PC-9 (cell line): ENCODE data around the gene PIP5K1B. TPM values are rescaled to one million over a fixed set of nuclear protein-coding genes. Genes with fewer than 3 reads are reported as not detected.

ENCODE experiments used
- BruUV-seq: library from RNA; stranded (reverse); fragments of 400-500 nt; replicated peaks from 2 replicates; lab custom pipeline; 2021; lab: Mats Ljungman, UMichigan
- CTCF ChIA-PET: fragments of 300-600 bp; sonication (Branson Sonifier 250); formaldehyde crosslinking; loops from one replicate; lab custom pipeline; 2022; ENCODE audit warnings: antibody characterized with exemption; lab: Charles Lee
- POLR2A ChIA-PET: fragments of 300-600 bp; sonication (Branson Sonifier 250); formaldehyde crosslinking; loops from one replicate; lab custom pipeline; 2022; ENCODE audit warnings: antibody characterized with exemption; ENCODE audit not compliant: unreplicated experiment; lab: Charles Lee
- DNase-seq, 2 experiments: peaks; one replicate each; pipeline versions ENCODE4 v3.0.0 to v3.0.0-alpha.2; 2015 to 2022; ENCODE audit warnings: mixed read lengths in 1 of 2
- H2AFZ ChIP-seq: fragments of 200-600 bp; sonication (generic); 2 replicates; pipeline ENCODE4 v1.8.1; 2017; ENCODE audit warnings: antibody characterized with exemption
- H3F3A ChIP-seq: fragments of 200-600 bp; sonication (generic); 2 replicates; pipeline ENCODE4 v1.8.1; 2017; ENCODE audit warnings: antibody characterized with exemption, mild to moderate bottlenecking, low read depth; ENCODE audit not compliant: insufficient read depth
- H3K27ac ChIP-seq: fragments of 200-600 bp; sonication (generic); 2 replicates; pipeline ENCODE4 v1.6.1; 2016; ENCODE audit warnings: mixed run types
- H3K27me3 ChIP-seq: fragments of 200-600 bp; sonication (generic); 2 replicates; pipeline ENCODE4 v1.6.1; 2016; ENCODE audit warnings: low read depth, mixed run types; ENCODE audit not compliant: insufficient read depth
- H3K36me3 ChIP-seq: fragments of 200-600 bp; sonication (generic); 2 replicates; pipeline ENCODE4 v1.6.1; 2016; ENCODE audit warnings: low read depth, mixed run types
- H3K4me1 ChIP-seq: fragments of 200-600 bp; sonication (generic); replicated peaks from 2 replicates; pipeline ENCODE4 v1.6.1; 2016; ENCODE audit warnings: mixed run types; ENCODE audit not compliant: insufficient read depth
- H3K4me2 ChIP-seq: fragments of 200-600 bp; sonication (generic); 2 replicates; pipeline ENCODE4 v1.6.1; 2017; ENCODE audit warnings: mixed run types
- H3K4me3 ChIP-seq: fragments of 200-600 bp; sonication (generic); 2 replicates; pipeline ENCODE4 v1.6.1; 2016; ENCODE audit warnings: mixed run types
- H3K79me2 ChIP-seq: fragments of 200-600 bp; sonication (generic); 2 replicates; pipeline ENCODE4 v1.6.1; 2017; ENCODE audit warnings: low read depth, mixed run types
- H3K9me2 ChIP-seq: fragments of 200-600 bp; sonication (generic); 2 replicates; pipeline ENCODE4 v1.8.1; 2017; ENCODE audit warnings: mild to moderate bottlenecking; ENCODE audit not compliant: insufficient read depth
- H3K9me3 ChIP-seq: fragments of 200-600 bp; sonication (generic); 2 replicates; pipeline ENCODE4 v1.8.1; 2016; ENCODE audit warnings: low read depth; ENCODE audit not compliant: insufficient read depth
- H4K20me1 ChIP-seq: fragments of 200-600 bp; sonication (generic); 2 replicates; pipeline ENCODE4 v1.8.1; 2017; ENCODE audit not compliant: insufficient read depth
- EZH2 ChIP-seq: fragments of 200-600 bp; sonication (generic); IDR thresholded peaks from 2 replicates; pipeline ENCODE4 v1.8.0; 2017; ENCODE audit warnings: antibody characterized with exemption, low read depth
- intact Hi-C: fragments of 100-400 bp; cut with micrococcal nuclease; formaldehyde crosslinking; loops from one replicate; pipeline ENCODE4 v1.10.0; 2022; ENCODE audit not compliant: unreplicated experiment
- total RNA-seq: library from RNA; stranded (reverse); gene quantifications from 2 replicates; pipeline ENCODE4 v1.2.3, GENCODE V29; 2021
- TF ChIP-seq, protein P1 (sequence below): fragments of 200-600 bp; sonication (generic); conservative IDR thresholded peaks from 2 replicates; pipeline ENCODE4 v1.6.1; 2017; ENCODE audit warnings: mixed run types, antibody characterized with exemption, mild to moderate bottlenecking, moderate library complexity

The PIP5K1B gene
- total RNA-seq, 1 experiment from 2014 or later: not detected

DNA sequence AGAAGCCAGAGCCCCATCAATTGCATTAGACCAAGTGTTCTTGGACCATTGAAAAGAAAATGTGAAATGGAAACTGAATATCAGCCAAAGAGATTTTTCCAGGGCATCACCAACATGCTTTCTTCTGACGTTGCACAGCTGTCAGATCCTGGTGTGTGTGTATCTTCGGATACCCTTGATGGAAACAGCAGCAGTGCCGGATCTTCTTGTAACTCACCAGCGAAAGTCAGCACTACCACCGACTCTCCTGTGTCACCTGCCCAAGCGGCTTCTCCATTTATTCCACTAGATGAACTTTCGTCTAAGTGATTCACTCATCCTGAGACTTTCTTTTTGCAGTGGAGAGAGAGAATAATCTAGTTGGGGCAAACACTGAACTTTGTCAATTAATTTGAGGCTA is 75.7 kb downstream of the PIP5K1B start:
- peaks cover 10% of the 10 kb centered on the region for H3K4me1 ChIP-seq
- no peaks in the 10 kb centered on the region for H3K9me2 ChIP-seq
- TSS peak; percentile 79 for BruUV-seq
- no peak for DNase-seq
- ChIA-PET POLR2A (no interaction called here), CTCF (no interaction called here)
- intact Hi-C loops: no loop called here
- H2AFZ ChIP-seq: peak overlapping the region; percentile 100
- H3K36me3 ChIP-seq: no peaks in the 10 kb centered on the region
- H3K9me3 ChIP-seq: no peaks in the 10 kb centered on the region
- H3K27ac ChIP-seq: no peak overlapping the region
- TF ChIP-seq EZH2: no peak
- TF ChIP-seq, protein P1, sequence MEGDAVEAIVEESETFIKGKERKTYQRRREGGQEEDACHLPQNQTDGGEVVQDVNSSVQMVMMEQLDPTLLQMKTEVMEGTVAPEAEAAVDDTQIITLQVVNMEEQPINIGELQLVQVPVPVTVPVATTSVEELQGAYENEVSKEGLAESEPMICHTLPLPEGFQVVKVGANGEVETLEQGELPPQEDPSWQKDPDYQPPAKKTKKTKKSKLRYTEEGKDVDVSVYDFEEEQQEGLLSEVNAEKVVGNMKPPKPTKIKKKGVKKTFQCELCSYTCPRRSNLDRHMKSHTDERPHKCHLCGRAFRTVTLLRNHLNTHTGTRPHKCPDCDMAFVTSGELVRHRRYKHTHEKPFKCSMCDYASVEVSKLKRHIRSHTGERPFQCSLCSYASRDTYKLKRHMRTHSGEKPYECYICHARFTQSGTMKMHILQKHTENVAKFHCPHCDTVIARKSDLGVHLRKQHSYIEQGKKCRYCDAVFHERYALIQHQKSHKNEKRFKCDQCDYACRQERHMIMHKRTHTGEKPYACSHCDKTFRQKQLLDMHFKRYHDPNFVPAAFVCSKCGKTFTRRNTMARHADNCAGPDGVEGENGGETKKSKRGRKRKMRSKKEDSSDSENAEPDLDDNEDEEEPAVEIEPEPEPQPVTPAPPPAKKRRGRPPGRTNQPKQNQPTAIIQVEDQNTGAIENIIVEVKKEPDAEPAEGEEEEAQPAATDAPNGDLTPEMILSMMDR: no peak
- H3K79me2 ChIP-seq: 0 out of 2 replicates have a peak, but pooled peaks cover 12% of the 10 kb centered on the region
- no peaks in the 10 kb centered on the region; the same call in 1 of the 2 replicates for H3F3A ChIP-seq
- no peaks in the 10 kb centered on the region for H4K20me1 ChIP-seq
- H3K4me2 ChIP-seq: peak overlapping the region; percentile 92
- no peaks in the 10 kb centered on the region for H3K27me3 ChIP-seq
- peak overlapping the region; percentile 78 for H3K4me3 ChIP-seq

DNA sequence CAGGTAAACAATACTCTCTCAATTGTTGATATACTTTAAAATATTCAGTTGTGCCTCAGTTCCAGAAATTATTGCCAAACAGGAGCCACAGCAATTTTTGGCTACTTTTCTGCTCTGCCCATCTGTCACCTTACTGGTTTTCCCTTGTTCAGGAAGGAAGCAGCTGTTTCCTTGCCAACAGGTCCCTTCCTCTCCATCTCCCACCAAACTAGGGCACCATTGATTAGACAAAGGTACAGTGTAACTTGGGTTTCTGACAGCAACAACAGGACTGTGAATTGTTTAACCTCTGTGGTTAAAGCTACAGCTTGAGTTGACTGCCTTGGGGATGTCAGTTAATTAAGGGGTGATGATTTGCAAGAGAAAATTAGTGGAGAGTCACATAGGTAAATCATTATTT is 76.9 kb downstream of the PIP5K1B start:
- CTCF ChIA-PET: no interaction called here
- peaks cover 10% of the 10 kb centered on the region for H3K4me1 ChIP-seq
- POLR2A ChIA-PET: no interaction called here
- no peaks in the 10 kb centered on the region for H4K20me1 ChIP-seq
- H3K4me3 ChIP-seq: no peak overlapping the region
- no peaks in the 10 kb centered on the region for H3K27me3 ChIP-seq
- TF ChIP-seq, protein P1: no peak
- TF ChIP-seq EZH2: no peak
- no peak overlapping the region for H3K27ac ChIP-seq
- intact Hi-C loops: no loop called here
- H3K9me2 ChIP-seq: no peaks in the 10 kb centered on the region
- no peaks in the 10 kb centered on the region; the same call in 1 of the 2 replicates for H3F3A ChIP-seq
- 0 out of 2 replicates have a peak, but pooled peaks cover 12% of the 10 kb centered on the region for H3K79me2 ChIP-seq
- BruUV-seq: no TSS peak
- no peak overlapping the region for H2AFZ ChIP-seq
- DNase-seq: no peak
- H3K36me3 ChIP-seq: no peaks in the 10 kb centered on the region
- no peak overlapping the region for H3K4me2 ChIP-seq
- no peaks in the 10 kb centered on the region for H3K9me3 ChIP-seq

DNA sequence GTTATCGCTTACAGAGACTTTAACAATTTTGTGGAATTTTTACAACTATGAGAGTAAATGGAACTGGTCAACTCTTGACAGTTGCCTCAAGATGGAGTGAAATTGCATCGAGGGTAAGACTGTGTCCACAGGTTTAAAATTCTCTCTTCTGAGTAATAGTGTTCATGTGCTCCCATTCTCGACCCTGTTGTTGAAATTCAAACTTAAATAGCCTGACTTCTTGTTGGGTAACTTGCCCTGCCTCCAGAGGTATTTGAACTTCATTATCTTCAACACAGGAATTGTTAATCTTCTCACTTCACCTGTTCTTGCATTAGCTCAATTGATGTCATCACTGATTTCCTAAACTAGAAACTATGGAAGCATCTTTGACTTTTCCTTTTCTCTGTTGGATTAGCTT is 77.5 kb downstream of the PIP5K1B start:
- H3K9me2 ChIP-seq: no peaks in the 10 kb centered on the region
- no peak overlapping the region for H3K4me3 ChIP-seq
- BruUV-seq: no TSS peak
- H3K4me1 ChIP-seq: peaks cover 10% of the 10 kb centered on the region
- ChIA-PET CTCF (no interaction called here), POLR2A (no interaction called here)
- no peak for TF ChIP-seq EZH2
- TF ChIP-seq, protein P1: no peak
- H3K4me2 ChIP-seq: no peak overlapping the region
- H3F3A ChIP-seq: no peaks in the 10 kb centered on the region; the same call in 1 of the 2 replicates
- H3K36me3 ChIP-seq: no peaks in the 10 kb centered on the region
- H3K79me2 ChIP-seq: 0 out of 2 replicates have a peak, but pooled peaks cover 12% of the 10 kb centered on the region
- no peaks in the 10 kb centered on the region for H3K9me3 ChIP-seq
- no peaks in the 10 kb centered on the region for H3K27me3 ChIP-seq
- no peak overlapping the region for H2AFZ ChIP-seq
- H4K20me1 ChIP-seq: no peaks in the 10 kb centered on the region
- H3K27ac ChIP-seq: no peak overlapping the region
- intact Hi-C loops: no loop called here
- no peak for DNase-seq
